NCI-H2107 treated with DMSO at 0.1 percent for 48 hours (cell line): ENCODE data around the gene TNFAIP2.
A peak's percentile ranks its signal among the peaks of the same experiment; 100 is the strongest.

Source experiments
- DNase-seq: peaks from one replicate; lab custom pipeline; 2025; ENCODE audit not compliant: unreplicated experiment; lab: John Stamatoyannopoulos, UW

Gene TNFAIP2

DNA sequence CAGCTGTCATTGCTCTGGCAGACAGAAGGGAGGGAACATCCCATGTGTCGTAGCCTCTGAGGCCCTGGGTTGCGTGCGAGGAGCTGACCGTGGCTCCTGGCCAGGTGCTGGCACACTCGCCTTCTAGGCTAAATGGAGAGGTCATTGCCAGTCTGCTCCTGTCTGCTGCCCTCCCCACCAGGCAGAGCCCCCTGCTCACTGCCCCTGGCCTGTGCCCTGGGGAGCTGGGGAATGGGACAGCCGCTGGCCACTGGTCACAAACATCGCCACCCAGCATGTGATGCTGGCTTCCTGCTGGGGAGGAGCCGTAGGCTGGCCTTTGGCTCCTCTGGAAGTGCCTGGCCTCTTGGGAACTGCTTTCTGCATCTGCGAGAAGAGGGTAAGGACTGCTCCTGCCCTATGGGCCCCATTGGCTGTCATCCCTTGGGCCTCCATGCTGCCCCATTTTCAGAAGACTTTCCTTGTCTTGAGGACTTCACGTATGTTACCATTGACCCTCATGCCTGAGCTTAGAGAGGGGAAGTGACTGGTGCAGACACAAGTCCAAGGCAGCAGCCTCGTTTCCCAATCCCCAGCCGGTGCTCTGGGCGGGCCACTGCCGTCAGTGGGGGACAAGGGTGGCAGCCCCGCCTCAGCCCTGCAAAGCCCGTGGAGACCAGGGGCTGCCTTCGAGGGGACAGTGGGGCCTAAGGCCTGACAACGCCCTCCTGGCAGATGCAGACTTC is 2.0 kb upstream of the TNFAIP2 start:
- no peak for DNase-seq

DNA sequence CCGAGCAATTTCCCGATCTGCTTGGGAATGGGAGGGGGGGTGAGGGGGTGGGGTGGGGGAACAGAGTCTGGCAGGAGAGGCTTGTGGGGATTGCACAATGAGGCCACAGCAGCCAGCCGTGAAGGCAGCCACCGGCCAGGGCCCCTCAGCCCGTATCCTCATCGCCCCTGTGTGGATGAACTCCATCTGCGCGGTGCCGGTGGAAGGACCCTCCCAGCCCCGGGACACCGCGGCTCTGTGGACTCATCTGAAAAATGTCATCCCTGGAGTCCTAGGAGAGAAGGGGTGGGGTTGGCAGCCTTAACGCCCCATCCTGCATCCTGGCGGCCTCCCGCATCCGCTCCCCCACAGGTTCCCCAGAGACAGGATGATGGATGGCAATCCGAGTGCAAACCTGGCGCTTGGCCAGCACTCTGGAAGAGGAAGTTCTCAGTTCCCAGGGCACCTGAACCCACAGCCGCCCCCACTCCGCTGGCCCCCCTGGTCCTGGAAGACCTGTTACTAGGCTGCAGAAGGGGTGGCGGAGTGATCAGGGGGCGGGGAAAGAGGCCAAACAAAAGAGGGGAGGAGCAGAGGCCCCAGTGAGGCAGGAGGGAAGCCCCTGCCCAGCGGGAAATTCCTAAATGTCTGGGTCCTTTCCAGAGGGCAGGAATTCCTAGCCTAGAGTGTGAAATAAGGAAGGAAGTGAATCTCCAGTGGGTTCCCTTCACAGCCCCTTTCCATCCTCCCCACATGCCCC is 1.2 kb upstream of the TNFAIP2 start:
- peak; percentile 98 for DNase-seq

DNA sequence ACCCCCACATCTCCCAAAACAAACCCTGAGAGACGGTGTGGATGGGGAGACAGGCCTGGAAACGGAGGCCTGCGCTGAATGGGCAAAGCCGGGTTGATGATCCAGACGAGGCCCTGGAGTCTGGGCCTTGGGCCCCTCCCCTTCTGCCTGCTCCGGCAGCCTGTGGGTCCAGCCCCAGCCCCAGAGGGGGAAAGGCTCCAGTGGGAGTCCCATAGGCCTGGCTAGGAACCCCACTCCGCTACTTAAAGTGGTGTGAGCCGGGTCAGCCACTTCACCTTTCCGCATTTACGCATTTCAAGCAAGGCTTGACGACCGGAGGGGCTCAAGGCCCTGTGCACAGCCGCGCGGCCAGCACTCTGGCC is 695 bp upstream of the TNFAIP2 start:
- peak; percentile 83 for DNase-seq

DNA sequence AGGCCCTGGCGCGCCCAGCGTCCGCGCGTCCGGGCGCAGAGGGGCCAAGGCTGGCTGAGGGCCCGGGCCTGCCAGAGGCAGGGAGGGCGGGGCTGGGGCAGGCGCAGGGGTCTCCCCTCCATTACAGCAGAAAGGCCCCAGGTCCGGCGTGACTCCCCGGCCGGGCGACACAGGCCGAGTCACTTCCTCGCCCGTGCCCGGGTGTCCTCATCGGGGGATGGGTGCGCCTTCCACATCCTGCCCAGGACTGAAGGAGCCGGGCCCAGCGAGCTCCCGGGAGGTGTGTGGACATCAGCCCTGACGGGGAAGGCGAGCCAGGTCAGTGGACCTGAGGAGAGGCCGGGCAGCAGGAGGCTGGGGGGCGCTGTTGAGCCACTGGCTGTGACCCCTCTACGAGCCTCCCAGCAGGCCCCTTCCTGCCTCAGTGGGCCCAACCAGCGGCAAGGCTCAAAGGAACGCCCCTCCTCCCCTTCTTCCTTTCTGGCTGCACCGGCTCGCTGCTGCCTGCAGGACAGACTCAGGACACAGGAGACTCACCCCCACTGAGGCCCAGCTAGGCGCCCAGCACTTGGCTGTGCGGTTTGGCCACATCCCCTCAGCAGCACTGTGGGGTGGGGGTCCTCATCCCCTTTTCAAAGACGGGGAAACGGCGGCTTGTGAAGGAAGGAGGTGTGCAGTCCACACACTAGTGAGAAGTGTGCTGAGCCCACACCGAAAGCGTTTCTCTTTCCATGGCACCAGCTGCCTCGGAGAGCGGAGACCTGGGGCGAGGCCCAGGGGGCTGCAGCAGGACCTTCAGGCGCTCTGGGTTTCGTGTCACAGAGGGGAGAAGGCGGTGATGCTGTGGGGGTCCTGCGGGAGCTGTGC is 606 bp downstream of the TNFAIP2 start:
- no peak for DNase-seq

DNA sequence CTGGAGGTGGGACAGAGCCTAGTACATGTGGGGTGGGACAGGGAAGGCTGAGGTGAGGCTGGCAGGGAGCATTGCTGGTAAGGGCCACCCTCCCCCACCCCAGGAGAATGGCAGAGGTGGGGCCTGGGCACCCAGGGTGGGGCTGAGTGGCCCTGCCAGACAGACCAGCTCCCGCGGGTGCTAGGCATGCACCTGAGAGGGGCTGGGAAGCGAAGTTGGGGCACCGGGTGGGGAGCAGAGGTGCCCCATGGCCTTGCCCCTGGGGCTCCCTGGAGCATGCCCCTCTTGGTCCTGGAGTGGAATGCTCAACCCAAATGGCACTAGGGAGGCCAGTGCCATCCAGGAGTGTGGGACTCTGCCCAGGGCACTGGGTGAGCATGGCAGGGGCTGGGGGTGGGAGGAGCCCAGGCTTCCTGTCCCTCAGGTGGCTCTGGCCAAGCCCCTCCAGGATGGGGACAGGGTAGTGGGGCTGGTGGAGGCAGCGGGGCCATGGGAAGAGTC is 1.3 kb downstream of the TNFAIP2 start:
- no peak for DNase-seq

DNA sequence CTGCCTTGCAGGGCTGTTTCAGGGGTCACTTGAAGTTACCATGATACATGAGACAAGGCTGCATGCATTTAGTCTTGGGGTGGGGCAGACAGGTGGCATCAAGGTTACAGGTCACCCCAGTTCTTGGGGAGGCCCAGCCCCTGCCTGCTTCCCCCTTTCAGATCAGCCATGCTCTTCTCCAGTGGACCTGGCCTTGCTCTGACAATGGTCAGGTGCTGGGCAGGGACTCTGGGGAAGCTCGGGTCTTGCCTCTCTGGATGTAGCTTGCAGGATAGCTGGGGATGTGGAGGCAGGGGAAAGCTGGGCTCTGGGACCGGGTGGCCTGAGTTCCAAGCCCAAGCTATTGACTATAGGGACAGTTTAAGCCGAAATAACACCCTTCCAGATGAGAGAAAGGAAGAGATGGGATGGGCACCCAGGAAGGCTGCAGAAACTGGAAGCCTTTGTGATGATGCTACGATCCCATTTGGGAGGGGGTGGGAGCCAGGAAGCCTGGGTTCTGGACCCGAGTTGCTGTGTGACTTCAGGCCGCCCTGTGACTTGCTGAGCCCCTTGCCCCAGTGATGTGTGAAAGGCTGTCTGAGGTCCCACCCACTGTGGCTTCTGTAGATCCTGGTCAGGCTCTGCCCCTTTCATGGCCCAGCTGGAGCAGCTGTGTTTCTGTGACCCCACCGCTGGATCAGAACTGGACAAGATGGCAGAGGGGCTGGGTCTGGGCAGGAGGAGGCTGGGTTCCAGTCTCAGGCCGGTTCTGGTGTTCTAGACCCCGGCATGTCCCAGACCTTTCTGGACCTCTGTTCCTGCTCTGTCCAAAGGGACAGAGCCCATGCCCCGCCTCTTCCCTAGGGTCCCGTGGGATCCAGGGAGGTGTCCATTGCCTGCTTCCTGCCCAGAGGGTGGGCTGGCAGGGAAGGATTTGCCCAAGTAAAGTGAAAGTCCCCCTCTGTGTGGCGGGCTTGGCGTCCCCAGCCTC is 2.1 kb downstream of the TNFAIP2 start:
- DNase-seq, result no peak

DNA sequence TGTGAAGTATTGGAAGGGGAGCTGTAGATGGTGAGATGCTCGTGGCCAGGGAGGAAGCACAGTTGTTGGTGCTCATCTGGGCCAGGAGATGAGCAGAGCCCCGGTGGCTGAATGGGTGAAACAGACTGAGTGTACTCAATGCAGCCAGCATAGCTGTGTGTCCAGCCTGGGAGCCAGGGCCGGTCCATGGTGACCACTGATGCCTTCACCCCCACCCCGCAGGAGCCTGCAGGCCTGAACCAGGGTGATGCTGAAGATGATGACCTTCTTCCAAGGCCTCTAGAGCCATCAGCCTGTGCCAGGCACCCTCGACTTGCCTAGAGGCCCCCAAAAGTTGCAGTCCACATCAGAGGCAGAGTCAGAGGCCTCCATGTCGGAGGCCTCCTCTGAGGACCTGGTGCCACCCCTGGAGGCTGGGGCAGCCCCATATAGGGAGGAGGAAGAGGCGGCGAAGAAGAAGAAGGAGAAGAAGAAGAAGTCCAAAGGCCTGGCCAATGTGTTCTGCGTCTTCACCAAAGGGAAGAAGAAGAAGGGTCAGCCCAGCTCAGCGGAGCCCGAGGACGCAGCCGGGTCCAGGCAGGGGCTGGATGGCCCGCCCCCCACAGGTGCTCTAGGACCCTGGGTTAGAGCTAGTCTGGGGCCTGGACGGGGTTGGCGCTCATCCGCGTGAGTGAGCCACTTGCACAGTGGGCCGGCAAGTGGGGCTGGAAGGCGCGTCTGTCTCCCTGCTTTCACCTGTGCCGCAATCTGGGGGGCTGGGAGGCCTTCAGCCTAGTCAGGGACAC is 3.0 kb downstream of the TNFAIP2 start:
- no peak for DNase-seq

DNA sequence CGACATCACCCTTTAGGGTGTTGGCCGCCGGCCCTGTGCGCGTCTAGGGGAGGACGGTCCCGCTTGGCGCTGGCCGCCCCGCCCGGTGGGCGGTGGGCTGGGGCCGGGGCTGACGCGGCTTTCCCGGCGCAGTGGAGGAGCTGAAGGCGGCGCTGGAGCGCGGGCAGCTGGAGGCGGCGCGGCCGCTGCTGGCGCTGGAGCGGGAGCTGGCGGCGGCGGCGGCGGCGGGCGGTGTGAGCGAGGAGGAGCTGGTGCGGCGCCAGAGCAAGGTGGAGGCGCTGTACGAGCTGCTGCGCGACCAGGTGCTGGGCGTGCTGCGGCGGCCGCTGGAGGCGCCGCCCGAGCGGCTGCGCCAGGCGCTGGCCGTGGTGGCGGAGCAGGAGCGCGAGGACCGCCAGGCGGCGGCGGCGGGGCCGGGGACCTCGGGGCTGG is 3.6 kb downstream of the TNFAIP2 start:
- no peak for DNase-seq

DNA sequence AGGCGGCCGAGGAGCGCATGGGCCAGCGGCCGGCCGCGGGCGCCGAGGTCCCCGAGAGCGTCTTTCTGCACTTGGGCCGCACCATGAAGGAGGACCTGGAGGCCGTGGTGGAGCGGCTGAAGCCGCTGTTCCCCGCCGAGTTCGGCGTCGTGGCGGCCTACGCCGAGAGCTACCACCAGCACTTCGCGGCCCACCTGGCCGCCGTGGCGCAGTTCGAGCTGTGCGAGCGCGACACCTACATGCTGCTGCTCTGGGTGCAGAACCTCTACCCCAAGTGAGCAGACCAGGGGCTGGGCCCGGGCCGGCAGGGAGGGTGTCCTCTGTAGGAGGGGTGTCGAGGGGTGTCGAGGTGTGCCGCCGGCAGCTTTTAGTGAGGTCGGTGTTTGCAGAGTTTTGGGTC is 4.1 kb downstream of the TNFAIP2 start:
- no peak for DNase-seq

DNA sequence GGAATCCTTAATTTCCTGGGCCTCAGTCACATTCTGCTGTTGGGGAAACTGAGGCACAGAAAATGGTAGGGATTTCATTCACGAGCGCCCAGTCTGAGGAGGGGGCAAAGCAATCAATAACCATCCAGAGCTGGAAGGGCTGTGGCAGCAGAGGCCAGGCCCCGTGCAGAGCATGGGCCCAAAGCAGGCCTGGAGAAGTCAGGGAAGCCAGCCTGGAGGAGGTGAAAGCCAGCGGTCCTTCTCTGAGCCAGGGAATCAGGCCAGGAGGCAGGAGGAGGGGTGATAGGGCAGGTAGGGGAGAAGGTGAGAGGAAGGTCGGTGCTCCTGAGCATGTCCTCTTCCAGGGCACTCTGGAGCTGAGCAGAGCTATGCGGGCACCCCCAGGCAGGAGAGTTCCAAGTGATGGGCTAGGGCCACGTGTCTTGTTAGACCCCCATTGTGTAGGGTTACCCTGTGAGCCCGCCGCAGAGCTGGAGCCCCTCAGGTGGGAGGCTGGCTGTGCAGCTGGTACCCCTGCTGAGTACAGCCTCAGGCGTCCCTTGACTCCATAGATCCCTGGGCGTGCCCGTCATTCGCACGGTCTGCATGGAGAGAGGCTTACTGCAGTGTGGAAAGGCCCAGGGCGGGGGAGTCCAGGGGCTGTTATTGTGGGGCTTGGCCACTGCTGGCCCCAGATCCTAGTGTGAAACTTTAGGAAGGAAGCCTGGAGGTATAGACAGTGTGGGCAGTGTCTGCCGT is 4.8 kb downstream of the TNFAIP2 start:
- no peak for DNase-seq

DNA sequence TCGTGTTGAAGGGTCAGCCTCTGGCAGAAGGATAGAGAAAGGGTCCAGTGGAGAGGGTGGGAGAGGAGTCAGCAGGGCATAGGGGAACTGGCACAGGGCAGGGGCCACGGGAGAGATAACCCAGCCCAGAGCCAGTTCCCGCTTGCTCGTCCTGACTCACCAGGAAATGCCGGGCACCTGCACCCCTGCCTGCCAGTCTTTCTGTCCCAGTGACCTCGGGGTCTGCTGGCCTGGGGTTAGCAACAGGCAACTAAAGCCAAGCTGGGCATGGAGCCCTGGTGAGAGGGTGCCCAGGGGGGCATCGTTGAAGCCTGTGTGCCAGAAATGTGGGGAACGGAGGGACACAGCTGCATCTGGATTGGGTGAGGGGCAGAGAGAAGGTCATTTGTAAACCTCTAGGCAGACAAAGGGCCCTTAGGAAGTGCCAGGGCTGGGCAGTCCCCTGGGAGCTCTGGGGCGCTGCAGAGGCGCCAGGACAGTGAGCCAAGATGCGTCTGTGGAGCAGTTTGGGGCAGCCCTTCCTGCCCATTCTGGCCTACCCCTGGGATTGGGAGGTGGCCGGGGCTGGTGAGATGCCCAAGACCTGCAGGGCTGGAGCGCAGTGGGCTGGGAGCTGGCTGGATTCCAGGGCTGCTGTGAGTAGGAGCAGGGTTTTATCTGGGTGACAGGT is 5.5 kb downstream of the TNFAIP2 start:
- no peak for DNase-seq

DNA sequence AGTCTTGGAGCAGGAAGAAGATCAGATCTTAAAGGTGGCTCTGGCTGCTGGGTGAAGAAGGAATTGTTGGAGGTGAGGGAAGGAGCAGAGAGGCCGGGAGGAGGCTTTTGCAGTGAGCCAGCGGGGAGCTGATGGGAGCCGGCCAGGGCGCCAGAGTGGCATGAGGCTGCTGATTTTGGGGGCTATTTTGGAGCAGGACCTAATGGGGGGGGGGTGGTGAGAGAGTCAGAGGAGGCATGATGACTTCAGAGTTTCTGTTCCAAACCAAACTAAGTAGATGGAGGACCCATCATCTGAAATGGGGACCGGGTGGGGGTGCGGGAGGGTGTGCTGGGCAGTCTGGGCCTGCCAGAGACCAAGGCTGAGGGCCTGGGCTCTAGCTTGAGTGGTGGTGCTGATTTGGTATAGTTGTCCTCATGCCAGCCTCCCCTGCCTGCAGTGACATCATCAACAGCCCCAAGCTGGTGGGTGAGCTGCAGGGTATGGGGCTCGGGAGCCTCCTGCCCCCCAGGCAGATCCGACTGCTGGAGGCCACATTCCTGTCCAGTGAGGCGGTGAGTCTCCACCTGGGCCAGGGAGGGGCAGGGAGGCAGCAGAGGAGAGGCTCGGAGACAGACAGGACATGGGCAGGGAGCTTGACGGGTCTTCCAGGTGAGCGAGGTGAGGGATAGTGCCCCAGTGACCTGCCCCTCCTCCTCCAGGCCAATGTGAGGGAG is 6.2 kb downstream of the TNFAIP2 start:
- DNase-seq, result no peak

DNA sequence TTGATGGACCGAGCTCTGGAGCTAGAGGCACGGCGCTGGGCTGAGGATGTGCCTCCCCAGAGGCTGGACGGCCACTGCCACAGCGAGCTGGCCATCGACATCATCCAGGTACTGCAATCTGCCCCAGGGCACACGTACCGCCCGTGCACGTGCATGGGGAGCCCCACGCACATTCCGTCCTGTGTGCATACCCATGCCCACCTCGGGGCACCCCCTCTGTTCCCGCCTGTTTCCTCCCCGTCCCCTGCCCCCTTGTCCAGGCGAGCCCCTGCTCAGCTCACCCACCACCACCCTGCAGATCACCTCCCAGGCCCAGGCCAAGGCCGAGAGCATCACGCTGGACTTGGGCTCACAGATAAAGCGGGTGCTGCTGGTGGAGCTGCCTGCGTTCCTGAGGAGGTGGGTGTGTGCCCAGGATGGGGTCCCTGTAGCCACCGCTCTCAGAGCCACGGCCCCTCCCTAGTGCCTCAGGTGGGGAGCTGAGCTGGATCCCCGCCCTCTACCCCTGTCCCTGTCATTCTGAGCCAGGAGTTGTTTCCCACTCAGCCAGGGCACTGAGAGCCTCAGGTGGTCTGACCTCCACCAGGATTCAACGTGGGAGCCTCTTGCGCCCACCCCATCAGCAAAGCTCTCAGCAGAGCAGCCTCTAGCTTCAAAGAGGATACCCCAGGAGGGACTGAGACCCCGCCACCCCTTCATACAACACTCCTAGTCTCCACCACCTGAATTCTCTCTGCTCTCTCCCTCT is 6.9 kb downstream of the TNFAIP2 start:
- no peak for DNase-seq

DNA sequence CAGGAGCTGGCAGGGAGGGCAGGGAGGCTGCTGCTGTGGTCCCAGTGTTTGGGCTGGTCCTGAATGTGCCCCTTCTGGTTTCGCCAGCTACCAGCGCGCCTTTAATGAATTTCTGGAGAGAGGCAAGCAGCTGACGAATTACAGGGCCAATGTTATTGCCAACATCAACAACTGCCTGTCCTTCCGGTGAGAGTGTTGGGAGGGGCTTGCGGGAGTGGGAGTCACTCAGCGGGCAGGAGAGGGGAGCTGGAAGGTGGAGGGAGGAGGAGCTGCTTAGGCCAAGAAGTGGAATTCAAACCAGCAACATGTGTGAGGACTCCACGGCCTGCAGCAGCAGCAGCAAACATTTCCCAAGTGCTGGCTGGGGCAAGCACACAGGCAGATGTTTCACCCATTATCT is 7.7 kb downstream of the TNFAIP2 start:
- no peak for DNase-seq

DNA sequence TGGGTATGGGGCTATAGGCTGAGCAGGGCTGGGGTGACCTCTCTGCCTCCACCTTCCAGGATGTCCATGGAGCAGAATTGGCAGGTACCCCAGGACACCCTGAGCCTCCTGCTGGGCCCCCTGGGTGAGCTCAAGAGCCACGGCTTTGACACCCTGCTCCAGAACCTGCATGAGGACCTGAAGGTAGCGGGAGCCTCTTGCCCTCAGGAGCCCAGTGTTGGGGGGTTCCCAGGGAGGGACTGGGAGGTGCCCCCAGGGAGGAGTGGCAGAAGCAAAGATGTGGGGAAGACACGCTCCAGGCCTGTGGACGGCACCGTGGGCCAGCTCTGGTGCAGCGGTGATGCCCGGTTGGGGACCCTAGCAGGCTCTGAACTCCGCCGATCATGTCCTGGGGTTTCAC is 8.3 kb downstream of the TNFAIP2 start:
- no peak for DNase-seq

DNA sequence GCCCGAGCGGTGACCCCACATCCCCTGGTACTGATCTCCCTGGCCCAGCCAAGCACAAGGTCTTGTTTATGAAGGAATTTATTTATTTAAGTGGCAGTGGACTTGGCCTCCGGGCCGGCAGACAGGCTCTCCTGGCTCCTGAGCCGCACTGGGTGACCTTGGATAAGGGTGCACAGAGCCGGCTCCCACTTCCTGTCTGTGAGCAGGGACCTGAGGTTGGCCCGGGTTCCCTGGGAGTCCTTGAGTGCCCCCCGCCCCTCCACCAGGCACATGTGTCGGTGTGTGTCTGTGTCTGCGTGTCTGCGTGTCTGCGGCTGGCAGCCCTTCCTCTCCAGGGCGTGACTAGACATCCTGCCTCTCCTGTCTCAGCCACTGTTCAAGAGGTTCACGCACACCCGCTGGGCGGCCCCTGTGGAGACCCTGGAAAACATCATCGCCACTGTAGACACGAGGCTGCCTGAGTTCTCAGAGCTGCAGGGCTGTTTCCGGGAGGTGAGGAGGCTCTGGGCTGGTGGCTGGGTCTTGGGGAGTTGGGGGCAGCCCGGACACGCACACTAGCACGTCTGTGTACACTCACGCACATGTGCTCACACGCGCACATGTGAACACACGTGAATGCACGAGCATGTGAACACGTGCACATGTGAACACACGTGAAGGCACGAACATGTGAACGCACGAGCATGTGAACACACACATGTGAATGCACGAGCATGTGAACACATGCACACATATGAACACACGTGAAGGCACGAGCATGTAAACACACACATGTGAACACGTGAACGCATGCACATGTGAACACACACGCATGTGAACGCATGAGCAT is 9.3 kb downstream of the TNFAIP2 start:
- DNase-seq, result no peak
